ENCODE results near the gene PCDHA9.
"Not testable (repeated sequence)": the region's sequence is repeated elsewhere in the genome, so short reads cannot be mapped to it uniquely, and the experiment has no call there.

GRCh38 chr5:140829511-140830501 is 18.4 kb upstream of the PCDHA9 start:
- not testable (repeated sequence) for TF ChIP-seq CTCF (IDR thresholded peaks at IDR 0.05 in 8 of 11, conservative IDR thresholded peaks at IDR 0.05 in 3 of 11); POLR2AphosphoS5 (IDR thresholded peaks at IDR 0.05); POLR2A (IDR thresholded peaks at IDR 0.05)

Measured in spleen (tissue), 7 donors.